HG03575 (cell line): ENCODE results near the gene PHF13.

ENCODE experiments used
- ATAC-seq: cut with Tn5 transposase; IDR thresholded peaks from one replicate; pipeline ENCODE4 v1.9.1; 2021; ENCODE audit not compliant: unreplicated experiment, insufficient number of reproducible peaks, low FRiP score; ENCODE audit errors: extremely low read depth

The PHF13 gene

DNA sequence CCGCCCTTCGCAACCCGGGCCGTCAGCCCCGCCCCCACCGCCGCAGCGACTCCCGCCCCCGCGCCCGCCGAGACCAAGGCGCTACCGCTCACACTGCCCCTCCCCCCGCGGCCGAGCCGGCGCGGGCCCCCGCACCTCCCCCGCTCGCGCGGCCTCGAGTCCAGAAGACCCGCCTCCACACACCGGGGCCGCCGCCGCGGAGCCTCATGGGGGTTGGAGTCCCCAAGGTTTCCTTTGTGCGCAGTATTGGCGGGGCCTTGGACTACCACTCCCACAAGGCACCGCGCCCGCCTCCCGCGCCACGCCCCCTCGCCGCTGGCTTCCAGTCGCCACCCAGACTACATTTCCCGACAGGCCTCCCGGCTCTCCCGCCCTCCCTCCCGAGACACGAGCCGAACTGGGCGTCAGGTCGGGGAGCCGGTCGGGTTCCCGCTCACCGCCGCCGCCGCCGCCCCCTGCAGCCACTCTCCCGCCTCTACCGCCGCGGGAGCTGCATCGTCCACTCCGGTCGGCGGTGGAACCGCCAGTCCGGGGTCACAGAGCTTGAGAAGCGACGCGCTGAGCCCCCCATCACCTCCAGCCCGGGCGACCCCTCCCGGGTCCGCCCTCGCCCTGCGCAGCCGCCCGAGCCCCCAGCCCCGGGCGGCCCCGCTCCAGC, at the start of gene PHF13:
Gene PHF13, plus strand, starts transcription at position 371 of the 658 bp plus-strand sequence. CDS start 336 bp downstream, outside the sequence.
- peak; percentile 71 for ATAC-seq

- no peak for ATAC-seq
Measured at GRCh38 chr1:6569033-6569432, 44.5 kb upstream of the PHF13 start.

DNA sequence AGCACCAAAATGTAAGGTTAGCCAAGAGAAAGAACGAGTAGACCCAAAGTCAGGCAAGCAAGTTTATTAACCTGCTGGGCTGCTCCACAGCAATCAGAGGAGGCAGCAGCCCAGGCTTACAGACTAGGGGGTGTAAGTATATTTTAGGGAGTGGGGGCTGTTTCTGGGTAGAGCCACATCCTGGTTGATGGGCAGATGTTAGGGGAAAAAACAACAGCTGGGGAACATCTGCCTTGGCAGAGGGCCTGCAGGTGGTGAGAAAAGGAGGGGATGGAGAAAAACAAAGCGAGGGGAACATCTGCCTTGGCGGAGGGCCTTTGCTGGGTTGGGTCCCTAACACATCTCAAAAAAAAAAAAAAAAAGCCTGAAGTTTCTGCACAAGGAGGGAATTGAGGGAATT, 43.4 kb upstream of the PHF13 start:
- no peak for ATAC-seq

- ATAC-seq: no peak
Measured at GRCh38 chr1:6570987-6571386, 42.5 kb upstream of the PHF13 start.

DNA sequence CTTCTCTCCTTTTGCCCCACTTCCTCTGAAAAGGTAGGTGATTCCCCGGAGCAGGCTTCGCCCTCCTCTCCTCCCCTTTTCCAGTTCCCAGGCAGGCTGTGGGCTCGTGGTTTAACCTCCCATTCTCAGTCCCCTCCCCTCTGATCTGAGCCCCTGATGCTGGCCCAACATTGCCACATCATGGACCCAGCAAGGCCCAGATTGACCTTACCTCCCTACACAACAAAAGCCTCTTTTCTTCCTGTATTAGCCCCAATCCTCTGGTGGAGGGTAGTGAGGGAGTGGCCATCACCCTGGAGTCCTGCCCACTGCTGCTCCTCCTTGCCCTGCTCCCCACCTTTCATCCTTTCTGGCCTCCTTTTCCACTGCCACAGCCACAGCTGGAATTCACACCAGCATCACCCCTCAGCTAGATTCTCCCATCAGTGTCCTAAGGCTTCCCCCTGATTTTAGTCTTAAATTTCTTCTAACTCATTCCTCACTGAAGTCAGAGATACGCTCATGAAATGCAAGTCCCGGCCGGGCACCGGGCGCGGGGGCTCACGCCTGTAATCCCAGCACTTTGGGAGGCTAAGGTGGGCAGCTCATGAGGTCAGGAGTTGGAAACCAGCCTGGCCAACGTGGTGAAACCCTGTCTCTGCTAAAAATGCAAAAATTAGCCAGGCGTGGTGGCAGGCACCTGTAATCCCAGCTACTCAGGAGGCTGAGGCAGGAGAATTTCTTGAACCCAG, 40.7 kb upstream of the PHF13 start:
- ATAC-seq: no peak

DNA sequence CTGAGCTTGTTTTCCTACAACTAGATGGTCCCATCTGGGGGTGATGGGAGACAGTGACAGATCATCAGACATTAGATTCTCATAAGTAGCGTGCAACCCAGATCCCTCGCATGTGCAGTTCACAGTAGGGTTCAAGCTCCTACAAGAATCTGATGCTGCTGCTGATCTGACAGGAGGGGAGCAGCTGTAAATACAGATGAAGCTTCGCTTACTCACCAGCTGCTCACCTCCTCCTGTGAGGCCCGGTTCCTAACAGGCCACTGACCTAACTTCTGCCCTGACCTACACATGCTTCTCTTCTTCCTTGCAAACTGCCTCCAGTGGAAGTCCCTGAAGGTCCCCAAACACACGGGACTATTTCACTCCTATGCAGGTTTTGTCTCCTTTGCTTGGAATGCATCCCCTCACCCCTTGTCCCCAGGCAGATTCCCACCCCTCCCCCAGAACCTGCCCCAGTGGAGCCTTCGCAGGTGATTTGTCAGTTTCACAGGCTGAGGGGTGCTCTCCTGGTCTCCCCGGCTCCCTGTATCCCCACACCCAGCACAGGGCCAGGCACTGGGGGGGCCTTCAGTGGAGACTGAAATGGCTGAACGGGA, 39.4 kb upstream of the PHF13 start:
- no peak for ATAC-seq

DNA sequence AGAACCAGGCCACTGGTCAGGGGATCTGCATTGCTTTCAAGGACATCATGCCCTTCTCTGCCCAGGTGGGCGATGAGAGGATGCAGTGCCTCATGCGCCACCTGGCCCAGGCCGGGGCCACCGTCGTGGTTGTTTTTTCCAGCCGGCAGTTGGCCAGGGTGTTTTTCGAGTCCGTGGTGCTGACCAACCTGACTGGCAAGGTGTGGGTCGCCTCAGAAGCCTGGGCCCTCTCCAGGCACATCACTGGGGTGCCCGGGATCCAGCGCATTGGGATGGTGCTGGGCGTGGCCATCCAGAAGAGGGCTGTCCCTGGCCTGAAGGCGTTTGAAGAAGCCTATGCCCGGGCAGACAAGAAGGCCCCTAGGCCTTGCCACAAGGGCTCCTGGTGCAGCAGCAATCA, 38.7 kb upstream of the PHF13 start:
- ATAC-seq: no peak

- no peak for ATAC-seq
Measured at GRCh38 chr1:6577831-6578525, 35.6 kb upstream of the PHF13 start.

- no peak for ATAC-seq
Measured at GRCh38 chr1:6578624-6579373, 34.7 kb upstream of the PHF13 start.

GRCh38 chr1:6579374-6580118, 34.0 kb upstream of the PHF13 start, which contains the start of gene ZBTB48:
ZBTB48 (plus strand) TSS chr1:6579994; CDS start chr1:6580610, 616 bp downstream.
- peak; percentile 42 for ATAC-seq

- ATAC-seq: no peak
Measured at GRCh38 chr1:6580119-6580592, 33.4 kb upstream of the PHF13 start.

DNA sequence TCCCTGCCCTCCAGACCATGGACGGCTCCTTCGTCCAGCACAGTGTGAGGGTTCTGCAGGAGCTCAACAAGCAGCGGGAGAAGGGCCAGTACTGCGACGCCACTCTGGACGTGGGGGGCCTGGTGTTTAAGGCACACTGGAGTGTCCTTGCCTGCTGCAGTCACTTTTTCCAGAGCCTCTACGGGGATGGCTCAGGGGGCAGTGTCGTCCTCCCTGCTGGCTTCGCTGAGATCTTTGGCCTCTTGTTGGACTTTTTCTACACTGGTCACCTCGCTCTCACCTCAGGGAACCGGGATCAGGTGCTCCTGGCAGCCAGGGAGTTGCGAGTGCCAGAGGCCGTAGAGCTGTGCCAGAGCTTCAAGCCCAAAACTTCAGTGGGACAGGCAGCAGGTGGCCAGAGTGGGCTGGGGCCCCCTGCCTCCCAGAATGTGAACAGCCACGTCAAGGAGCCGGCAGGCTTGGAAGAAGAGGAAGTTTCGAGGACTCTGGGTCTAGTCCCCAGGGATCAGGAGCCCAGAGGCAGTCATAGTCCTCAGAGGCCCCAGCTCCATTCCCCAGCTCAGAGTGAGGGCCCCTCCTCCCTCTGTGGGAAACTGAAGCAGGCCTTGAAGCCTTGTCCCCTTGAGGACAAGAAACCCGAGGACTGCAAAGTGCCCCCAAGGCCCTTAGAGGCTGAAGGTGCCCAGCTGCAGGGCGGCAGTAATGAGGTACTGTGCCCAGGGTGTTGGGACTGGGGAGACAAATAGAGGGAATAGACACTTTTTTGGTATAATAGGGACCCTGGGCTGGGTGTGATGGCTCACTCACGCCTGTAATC, 32.7 kb upstream of the PHF13 start:
- ATAC-seq: no peak

DNA sequence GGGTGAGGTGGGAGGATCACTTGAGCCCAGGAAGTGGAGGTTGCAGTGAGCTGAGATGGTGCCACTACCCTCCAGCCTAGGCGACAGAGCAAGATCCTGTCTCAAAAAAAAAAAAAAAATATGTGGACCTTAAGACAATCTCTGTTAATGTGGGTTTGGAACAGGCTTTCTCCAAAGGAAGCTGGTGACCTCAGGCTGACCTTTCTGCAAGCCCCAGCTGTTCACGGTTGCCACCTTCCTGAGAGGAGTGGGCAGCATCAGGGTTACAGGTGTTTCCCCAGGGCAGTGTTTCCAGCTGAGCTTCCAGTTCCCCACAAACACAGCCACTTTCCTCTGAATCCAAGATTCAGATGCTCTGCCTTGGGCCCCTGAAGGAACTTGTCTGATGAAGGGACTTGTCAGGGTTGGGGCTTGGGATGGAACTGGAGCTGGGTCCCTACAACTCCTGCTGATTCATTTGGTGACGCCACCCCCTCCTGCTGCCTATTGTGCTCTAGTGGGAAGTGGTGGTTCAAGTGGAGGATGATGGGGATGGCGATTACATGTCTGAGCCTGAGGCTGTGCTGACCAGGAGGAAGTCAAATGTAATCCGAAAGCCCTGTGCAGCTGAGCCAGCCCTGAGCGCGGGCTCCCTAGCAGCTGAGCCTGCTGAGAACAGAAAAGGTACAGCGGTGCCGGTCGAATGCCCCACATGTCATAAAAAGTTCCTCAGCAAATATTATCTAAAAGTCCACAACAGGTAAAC, 31.8 kb upstream of the PHF13 start:
- ATAC-seq: no peak

GRCh38 chr1:6582370-6582769, 31.2 kb upstream of the PHF13 start:
- no peak for ATAC-seq

DNA sequence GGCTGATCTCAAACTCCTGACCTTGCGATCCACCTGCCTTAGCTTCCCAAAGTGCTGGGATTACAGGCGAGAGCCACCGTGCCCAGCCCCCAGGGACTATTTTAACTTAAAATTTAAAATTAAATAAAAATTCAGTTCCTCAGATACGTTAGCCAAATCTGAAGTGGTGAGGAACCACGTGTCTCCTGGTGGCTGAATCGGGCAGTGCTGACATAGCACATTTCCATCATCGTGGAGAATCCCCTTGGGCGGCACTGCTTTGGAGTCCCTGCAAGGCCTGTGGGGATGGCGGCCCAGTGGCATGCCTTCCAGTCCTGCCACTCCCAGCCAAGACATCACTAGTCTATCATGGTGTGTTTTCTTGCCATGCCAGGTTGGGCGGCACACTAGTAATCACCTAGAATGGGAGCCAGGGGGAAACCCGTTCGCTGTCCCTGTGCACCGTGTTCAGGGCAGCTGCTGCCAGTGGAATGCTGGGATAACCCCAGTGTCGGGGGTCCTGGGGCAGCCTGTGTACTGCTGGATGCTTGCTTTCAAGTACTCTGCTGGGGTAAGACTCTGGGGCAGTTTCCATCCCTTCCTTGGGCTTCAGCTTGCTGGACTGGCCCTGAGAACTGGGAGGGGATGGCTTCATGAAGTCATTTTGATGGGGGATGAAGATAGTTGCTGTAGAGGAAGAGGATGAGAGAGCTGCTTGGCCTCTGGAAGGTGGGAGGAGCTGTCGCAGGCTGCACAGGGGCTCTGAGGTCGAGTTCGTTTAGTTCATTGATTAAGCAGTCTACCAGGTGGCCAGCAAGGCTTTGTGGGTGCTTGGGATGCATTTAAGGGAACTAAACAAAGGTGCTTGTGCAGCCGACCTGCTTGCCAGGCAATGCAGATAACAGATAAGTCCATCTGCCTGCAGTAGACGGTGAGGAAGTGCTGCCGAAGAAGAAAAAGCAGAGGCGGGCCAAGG, 29.1 kb upstream of the PHF13 start:
- no peak for ATAC-seq
